Measurements from ENCODE around the gene SEMA3B. TPM values are rescaled to one million over a fixed set of nuclear protein-coding genes. Genes with fewer than 3 reads are reported as not detected.

The SEMA3B gene
- total and polyA plus RNA-seq, 4 donors: 39.6 to 95.7 (median 61.7) TPM

DNA sequence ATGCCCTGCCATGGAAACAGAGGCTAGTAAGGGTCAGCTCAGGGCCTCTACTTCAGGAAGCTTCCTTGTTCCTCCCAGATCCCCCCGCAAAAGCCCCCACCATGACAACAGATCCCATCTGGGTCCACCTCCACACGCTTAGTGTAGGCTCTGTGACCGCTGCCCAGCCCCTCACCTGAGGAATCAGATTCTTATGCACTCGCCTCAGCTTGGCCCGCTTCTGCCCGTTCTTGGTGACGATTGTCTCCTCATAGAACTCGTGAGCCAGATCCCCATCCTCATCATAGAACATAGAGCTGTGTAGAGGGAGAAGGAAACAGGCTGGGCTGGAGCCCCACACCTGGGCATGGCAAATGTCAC is 57.2 kb downstream of the SEMA3B start:
- H3K4me1 ChIP-seq (ENCODE audit: control insufficient read depth in 5 of 5, insufficient read depth in 5 of 5, low read length in 5 of 5): peaks cover 2 to 36% (median 13%) of the 10 kb centered on the region in 5 donors
- no peak overlapping the region for H3K9ac ChIP-seq (ENCODE audit: insufficient read depth in 1 of 2, low read length in 2 of 2)
- DNase-seq (no peak), ATAC-seq (ENCODE audit: insufficient read depth, low FRiP score) (no peak)
- no peak overlapping the region for H3K27ac ChIP-seq (ENCODE audit: low read depth in 1 of 2, low read length in 1 of 2)
- TF ChIP-seq, protein P1, sequence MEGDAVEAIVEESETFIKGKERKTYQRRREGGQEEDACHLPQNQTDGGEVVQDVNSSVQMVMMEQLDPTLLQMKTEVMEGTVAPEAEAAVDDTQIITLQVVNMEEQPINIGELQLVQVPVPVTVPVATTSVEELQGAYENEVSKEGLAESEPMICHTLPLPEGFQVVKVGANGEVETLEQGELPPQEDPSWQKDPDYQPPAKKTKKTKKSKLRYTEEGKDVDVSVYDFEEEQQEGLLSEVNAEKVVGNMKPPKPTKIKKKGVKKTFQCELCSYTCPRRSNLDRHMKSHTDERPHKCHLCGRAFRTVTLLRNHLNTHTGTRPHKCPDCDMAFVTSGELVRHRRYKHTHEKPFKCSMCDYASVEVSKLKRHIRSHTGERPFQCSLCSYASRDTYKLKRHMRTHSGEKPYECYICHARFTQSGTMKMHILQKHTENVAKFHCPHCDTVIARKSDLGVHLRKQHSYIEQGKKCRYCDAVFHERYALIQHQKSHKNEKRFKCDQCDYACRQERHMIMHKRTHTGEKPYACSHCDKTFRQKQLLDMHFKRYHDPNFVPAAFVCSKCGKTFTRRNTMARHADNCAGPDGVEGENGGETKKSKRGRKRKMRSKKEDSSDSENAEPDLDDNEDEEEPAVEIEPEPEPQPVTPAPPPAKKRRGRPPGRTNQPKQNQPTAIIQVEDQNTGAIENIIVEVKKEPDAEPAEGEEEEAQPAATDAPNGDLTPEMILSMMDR (IDR thresholded peaks at IDR 0.05; ENCODE audit: control extremely low read depth, extremely low read depth): no peak
- no peaks in the 10 kb centered on the region for H3K9me3 ChIP-seq (ENCODE audit: control insufficient read depth in 4 of 4, insufficient read depth in 3 of 4, low read length in 3 of 4)
- no peak overlapping the region for H3K4me3 ChIP-seq
- WGBS, 2 donors: 94% methylated on average over 8 of the region's 8 CpGs
- H3K27me3 ChIP-seq (ENCODE audit: control insufficient read depth in 3 of 3, insufficient read depth in 3 of 3, low read length in 2 of 3): no peaks in the 10 kb centered on the region
- peaks cover 17 to 31% (median 21%) of the 10 kb centered on the region in 4 donors for H3K36me3 ChIP-seq (ENCODE audit: control insufficient read depth in 4 of 4, insufficient read depth in 4 of 4, low read length in 4 of 4)

- H3K4me1 ChIP-seq (ENCODE audit: control insufficient read depth in 5 of 5, insufficient read depth in 5 of 5, low read length in 5 of 5): peaks cover 2 to 32% (median 12%) of the 10 kb centered on the region in 5 donors
- whole genome bisulfite sequencing, 2 donors: 73 to 74% methylated on average over 4 of the region's 4 CpGs
These were observed 58.2 kb downstream of the SEMA3B start for GRCh38 chr3:50327129-50327528.

More at GRCh38 chr3:50327129-50327528, 58.2 kb downstream of the SEMA3B start:
- Histone ChIP-seq H3K36me3 (ENCODE audit: control insufficient read depth in 4 of 4, insufficient read depth in 4 of 4, low read length in 4 of 4) (peaks cover 26 to 41% (median 30%) of the 10 kb centered on the region in 4 donors), H3K9me3 (ENCODE audit: control insufficient read depth in 4 of 4, insufficient read depth in 3 of 4, low read length in 3 of 4) (no peaks in the 10 kb centered on the region), H3K27me3 (ENCODE audit: control insufficient read depth in 3 of 3, insufficient read depth in 3 of 3, low read length in 2 of 3) (no peaks in the 10 kb centered on the region), H3K9ac (ENCODE audit: insufficient read depth in 1 of 2, low read length in 2 of 2) (peak overlapping the region in 1 of 2 donors; percentile 62), H3K27ac (ENCODE audit: low read depth in 1 of 2, low read length in 1 of 2) (peak overlapping the region in 1 of 2 donors; percentile 89), H3K4me3 (peak overlapping the region; percentile 86)
- ATAC-seq (ENCODE audit: insufficient read depth, low FRiP score) (no peak), DNase-seq (no peak)
- TF ChIP-seq, protein P1 (IDR thresholded peaks at IDR 0.05; ENCODE audit: control extremely low read depth, extremely low read depth): no peak

Small RNA genes within 50 kb of the gene (small RNA-seq; reads per million reads assigned to genes)
- not detected for gene MIR5787 (ENCODE audit: low replicate concordance)

Other genes with a start within 250 kb of the SEMA3B start
- gene RBM5, start 180.2 kb upstream of the SEMA3B start, total RNA-seq: 100 to 1,000 TPM; 115 to 380 TPM
- gene RBM5, start 180.2 kb upstream of the SEMA3B start, polyA plus RNA-seq: 10 to 100 TPM; 71.4 to 74.3 TPM
- 10 to 100 TPM; 27.8 to 54.3 TPM for gene SEMA3F, start 113.8 kb upstream of the SEMA3B start, total RNA-seq
- 10 to 100 TPM; 41.6 to 53.1 TPM for gene SEMA3F, start 113.8 kb upstream of the SEMA3B start, polyA plus RNA-seq
- not detected for gene GNAT1, start 77.5 kb upstream of the SEMA3B start, total RNA-seq
- gene GNAT1, start 77.5 kb upstream of the SEMA3B start, polyA plus RNA-seq: under 1 TPM; 0.05 to 0.16 TPM
- 1 to 10 TPM in 1 of 2 donors, under 1 TPM in 1; 0.43 to 4.3 TPM for gene SLC38A3, start 63.9 kb upstream of the SEMA3B start, total RNA-seq
- under 1 TPM; 0.08 to 0.24 TPM for gene SLC38A3, start 63.9 kb upstream of the SEMA3B start, polyA plus RNA-seq
- gene GNAI2, start 32.9 kb upstream of the SEMA3B start, total RNA-seq: 100 to 1,000 TPM; 224 to 332 TPM
- gene GNAI2, start 32.9 kb upstream of the SEMA3B start, polyA plus RNA-seq: 100 to 1,000 TPM; 217 to 364 TPM
- under 1 TPM in 1 of 2 donors, not detected in 1; 0.12 TPM for gene LSMEM2, start 9.9 kb downstream of the SEMA3B start, total RNA-seq
- under 1 TPM; 0.10 to 0.49 TPM for gene LSMEM2, start 9.9 kb downstream of the SEMA3B start, polyA plus RNA-seq
- 10 to 100 TPM; 14.7 to 98.8 TPM for gene IFRD2, start 23.3 kb downstream of the SEMA3B start, total RNA-seq
- 100 to 1,000 TPM in 1 of 2 donors, 10 to 100 TPM in 1; 91.4 to 107 TPM for gene IFRD2, start 23.3 kb downstream of the SEMA3B start, polyA plus RNA-seq
- gene HYAL3, start 30.3 kb downstream of the SEMA3B start, total RNA-seq: 1 to 10 TPM; 1.4 to 4.0 TPM
- gene HYAL3, start 30.3 kb downstream of the SEMA3B start, polyA plus RNA-seq: 1 to 10 TPM; 2.5 to 4.9 TPM
- 10 to 100 TPM in 1 of 2 donors, 1 to 10 TPM in 1; 4.8 to 16.6 TPM for gene NAA80, start 30.3 kb downstream of the SEMA3B start, total RNA-seq
- 10 to 100 TPM in 1 of 2 donors, 1 to 10 TPM in 1; 9.5 to 14.7 TPM for gene NAA80, start 30.3 kb downstream of the SEMA3B start, polyA plus RNA-seq
- 10 to 100 TPM in 1 of 2 donors, 1 to 10 TPM in 1; 1.6 to 51.2 TPM for gene HYAL1, start 34.4 kb downstream of the SEMA3B start, total RNA-seq
- gene HYAL1, start 34.4 kb downstream of the SEMA3B start, polyA plus RNA-seq: 10 to 100 TPM; 24.6 to 27.8 TPM
- 100 to 1,000 TPM in 1 of 2 donors, 10 to 100 TPM in 1; 94.3 to 218 TPM for gene HYAL2, start 53.6 kb downstream of the SEMA3B start, total RNA-seq
- gene HYAL2, start 53.6 kb downstream of the SEMA3B start, polyA plus RNA-seq: 100 to 1,000 TPM; 193 to 208 TPM
- gene TUSC2, start 59.1 kb downstream of the SEMA3B start, total RNA-seq: 10 to 100 TPM; 11.1 to 33.4 TPM
- 10 to 100 TPM; 27.6 to 54.5 TPM for gene TUSC2, start 59.1 kb downstream of the SEMA3B start, polyA plus RNA-seq
- 10 to 100 TPM; 36.3 to 46.0 TPM for gene RASSF1, start 71.7 kb downstream of the SEMA3B start, total RNA-seq
- 10 to 100 TPM; 38.0 to 59.0 TPM for gene RASSF1, start 71.7 kb downstream of the SEMA3B start, polyA plus RNA-seq
- 100 to 1,000 TPM in 1 of 2 donors, 10 to 100 TPM in 1; 70.8 to 117 TPM for gene ZMYND10, start 76.6 kb downstream of the SEMA3B start, total RNA-seq
- gene ZMYND10, start 76.6 kb downstream of the SEMA3B start, polyA plus RNA-seq: 10 to 100 TPM; 31.4 to 54.1 TPM
- 10 to 100 TPM; 12.7 to 17.0 TPM for gene NPRL2, start 81.6 kb downstream of the SEMA3B start, total RNA-seq
- 10 to 100 TPM; 17.4 to 21.9 TPM for gene NPRL2, start 81.6 kb downstream of the SEMA3B start, polyA plus RNA-seq
- 10 to 100 TPM; 18.2 to 33.9 TPM for gene CYB561D2, start 81.7 kb downstream of the SEMA3B start, total RNA-seq
- gene CYB561D2, start 81.7 kb downstream of the SEMA3B start, polyA plus RNA-seq: 10 to 100 TPM; 21.4 to 50.8 TPM
- gene TMEM115, start 90.4 kb downstream of the SEMA3B start, total RNA-seq: 10 to 100 TPM; 29.0 to 38.8 TPM
- gene TMEM115, start 90.4 kb downstream of the SEMA3B start, polyA plus RNA-seq: 10 to 100 TPM; 32.9 to 44.8 TPM
- gene CACNA2D2, start 234.5 kb downstream of the SEMA3B start, total RNA-seq: 100 to 1,000 TPM in 1 of 2 donors, 10 to 100 TPM in 1; 35.8 to 111 TPM
- gene CACNA2D2, start 234.5 kb downstream of the SEMA3B start, polyA plus RNA-seq: 100 to 1,000 TPM in 1 of 2 donors, 10 to 100 TPM in 1; 28.2 to 102 TPM